Measurements from ENCODE around the gene CDH23. TPM values are rescaled to one million over a fixed set of nuclear protein-coding genes. Genes with fewer than 3 reads are reported as not detected.
A peak's percentile ranks its signal among the peaks of the same experiment; 100 is the strongest.

CDH23 gene
- total RNA-seq, 1 donor: 0.36 TPM

- H3K27ac ChIP-seq (ENCODE audit: low read depth, low read length): no peak overlapping the region
- H3K36me3 ChIP-seq (ENCODE audit: insufficient read depth, low read length): peaks cover 35% of the 10 kb centered on the region
- H4K20me1 ChIP-seq (ENCODE audit: insufficient read depth, low read length): peaks cover 10% of the 10 kb centered on the region
- no peaks in the 10 kb centered on the region for H3K9me3 ChIP-seq (ENCODE audit: low read depth, low read length)
- H3K4me2 ChIP-seq (ENCODE audit: insufficient read depth, low read length): no peak overlapping the region
- H3K27me3 ChIP-seq (ENCODE audit: insufficient read depth, low read length): no peaks in the 10 kb centered on the region
- no peaks in the 10 kb centered on the region for H3K4me1 ChIP-seq (ENCODE audit: insufficient read depth, low read length)
- TF ChIP-seq CTCF (IDR thresholded peaks at IDR 0.05; ENCODE audit: extremely low read depth, low read depth, low read length): no peak
- peak; percentile 71 for DNase-seq (ENCODE audit: insufficient read length, low spot score, missing footprints)
- H3K79me2 ChIP-seq (ENCODE audit: insufficient read depth, low read length): peaks cover 3% of the 10 kb centered on the region
- no peak overlapping the region for H2AFZ ChIP-seq (ENCODE audit: low read length)
- H3K4me3 ChIP-seq (ENCODE audit: insufficient read depth, low read length): no peak overlapping the region
These were observed 359.8 kb downstream of the CDH23 start for GRCh38 chr10:71756311-71757191.

- Histone ChIP-seq H3K9me3 (ENCODE audit: low read depth, low read length) (no peaks in the 10 kb centered on the region), H3K27ac (ENCODE audit: low read depth, low read length) (no peak overlapping the region), H2AFZ (ENCODE audit: low read length) (no peak overlapping the region), H3K4me3 (ENCODE audit: insufficient read depth, low read length) (no peak overlapping the region), H4K20me1 (ENCODE audit: insufficient read depth, low read length) (peaks cover 17% of the 10 kb centered on the region), H3K79me2 (ENCODE audit: insufficient read depth, low read length) (peaks cover 4% of the 10 kb centered on the region), H3K36me3 (ENCODE audit: insufficient read depth, low read length) (peaks cover 31% of the 10 kb centered on the region), H3K27me3 (ENCODE audit: insufficient read depth, low read length) (no peaks in the 10 kb centered on the region), H3K4me1 (ENCODE audit: insufficient read depth, low read length) (no peaks in the 10 kb centered on the region), H3K4me2 (ENCODE audit: insufficient read depth, low read length) (no peak overlapping the region)
- TF ChIP-seq CTCF (IDR thresholded peaks at IDR 0.05; ENCODE audit: extremely low read depth, low read depth, low read length): no peak
- DNase-seq (ENCODE audit: insufficient read length, low spot score, missing footprints): peak; percentile 66
These were observed 360.7 kb downstream of the CDH23 start for GRCh38 chr10:71757399-71757922.

- H3K9me3 ChIP-seq (ENCODE audit: low read depth, low read length): no peaks in the 10 kb centered on the region
- H3K36me3 ChIP-seq (ENCODE audit: insufficient read depth, low read length): peaks cover 21% of the 10 kb centered on the region
- H3K4me3 ChIP-seq (ENCODE audit: insufficient read depth, low read length): no peak overlapping the region
- H3K4me2 ChIP-seq (ENCODE audit: insufficient read depth, low read length): no peak overlapping the region
- H3K27me3 ChIP-seq (ENCODE audit: insufficient read depth, low read length): no peaks in the 10 kb centered on the region
- H4K20me1 ChIP-seq (ENCODE audit: insufficient read depth, low read length): peaks cover 11% of the 10 kb centered on the region
- H2AFZ ChIP-seq (ENCODE audit: low read length): no peak overlapping the region
- peak; percentile 72 for DNase-seq (ENCODE audit: insufficient read length, low spot score, missing footprints)
- peaks cover 4% of the 10 kb centered on the region for H3K79me2 ChIP-seq (ENCODE audit: insufficient read depth, low read length)
- H3K27ac ChIP-seq (ENCODE audit: low read depth, low read length): no peak overlapping the region
- no peak for TF ChIP-seq CTCF (IDR thresholded peaks at IDR 0.05; ENCODE audit: extremely low read depth, low read depth, low read length)
- H3K4me1 ChIP-seq (ENCODE audit: insufficient read depth, low read length): peaks cover 27% of the 10 kb centered on the region
These were observed 364.4 kb downstream of the CDH23 start for GRCh38 chr10:71761105-71761511.

- no peaks in the 10 kb centered on the region for H3K27me3 ChIP-seq (ENCODE audit: insufficient read depth, low read length)
- TF ChIP-seq CTCF (IDR thresholded peaks at IDR 0.05; ENCODE audit: extremely low read depth, low read depth, low read length): no peak
- no peak overlapping the region for H2AFZ ChIP-seq (ENCODE audit: low read length)
These were observed 364.9 kb downstream of the CDH23 start for GRCh38 chr10:71761541-71762113.

More at GRCh38 chr10:71761541-71762113, 364.9 kb downstream of the CDH23 start:
- peaks cover 31% of the 10 kb centered on the region for H3K4me1 ChIP-seq (ENCODE audit: insufficient read depth, low read length)
- peaks cover 11% of the 10 kb centered on the region for H4K20me1 ChIP-seq (ENCODE audit: insufficient read depth, low read length)
- H3K4me3 ChIP-seq (ENCODE audit: insufficient read depth, low read length): no peak overlapping the region
- no peak overlapping the region for H3K4me2 ChIP-seq (ENCODE audit: insufficient read depth, low read length)
- no peaks in the 10 kb centered on the region for H3K9me3 ChIP-seq (ENCODE audit: low read depth, low read length)
- H3K36me3 ChIP-seq (ENCODE audit: insufficient read depth, low read length): peaks cover 21% of the 10 kb centered on the region
- no peak overlapping the region for H3K27ac ChIP-seq (ENCODE audit: low read depth, low read length)
- DNase-seq (ENCODE audit: insufficient read length, low spot score, missing footprints): peak; percentile 57
- H3K79me2 ChIP-seq (ENCODE audit: insufficient read depth, low read length): peaks cover 6% of the 10 kb centered on the region
